Measurements from ENCODE around the gene TMEM190. TPM values are rescaled to one million over a fixed set of nuclear protein-coding genes. Genes with fewer than 3 reads are reported as not detected.
A peak's percentile ranks its signal among the peaks of the same experiment; 100 is the strongest.

The TMEM190 gene
- total and polyA plus RNA-seq, 2 of the 8 experiments (the other 6 are each of a cell fraction or from before 2014, with no cell fraction given): 1.6 TPM; not detected in 1

DNA sequence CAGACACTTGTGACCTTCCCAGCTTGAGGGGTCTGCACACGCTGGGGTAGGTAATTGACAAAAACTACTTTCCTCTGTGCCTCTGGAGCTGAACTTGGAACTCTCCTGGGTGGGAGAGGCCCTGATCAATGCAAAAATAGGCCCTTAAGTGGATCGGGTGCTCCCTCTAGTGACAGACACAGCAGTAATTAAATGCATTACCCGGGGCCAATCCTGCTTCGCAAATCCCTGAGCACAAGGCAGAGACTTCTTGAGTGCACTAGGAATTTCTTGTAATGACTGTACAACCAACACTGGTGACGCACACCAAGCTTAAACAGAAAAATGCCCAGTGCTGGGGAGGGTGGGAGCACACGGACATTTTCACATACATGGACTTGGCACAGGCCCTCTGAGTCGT is 41.6 kb downstream of the TMEM190 start:
- CTCF ChIA-PET (ENCODE audit: partially characterized antibody): interaction anchor here (0.6 to 4.3 kb wide), 51 partner anchors 9 to 943 kb away, joined by 3 to 17 read pairs (median 4); partner anchors contain the start of genes PPP6R1, RPL28 and SHISA7
- H3K18ac ChIP-seq (ENCODE audit: extremely low read depth, low read length): no peak overlapping the region

More for the DNA sequence above, 41.6 kb downstream of the TMEM190 start:
- no peak overlapping the region for H2AK5ac ChIP-seq (ENCODE audit: low read depth, low read length)
- no peak overlapping the region for H4K8ac ChIP-seq (ENCODE audit: extremely low read depth, insufficient read depth, low read length)
- no peak overlapping the region for H3K9ac ChIP-seq (replicated peaks in 1 of 4; ENCODE audit: extremely low read depth in 1 of 4, low read depth in 3 of 4, low read length in 3 of 4)
- H3K27me3 ChIP-seq (replicated peaks in 1 of 4; ENCODE audit: control insufficient read depth in 3 of 4, extremely low read depth in 1 of 4, insufficient read depth in 3 of 4, low read length in 3 of 4): peaks cover 0 to 9% (median 2%) of the 10 kb centered on the region in 4 experiments; a peak in 2 of 7 replicates
- no peak overlapping the region for H3K4me2 ChIP-seq (ENCODE audit: insufficient read depth in 1 of 2, low read depth in 2 of 2, low read length in 2 of 2)
- H3K79me1 ChIP-seq (ENCODE audit: low read depth, low read length): no peaks in the 10 kb centered on the region
- no peak overlapping the region for H3K23ac ChIP-seq (ENCODE audit: insufficient read length)
- no peak overlapping the region for H2BK12ac ChIP-seq (ENCODE audit: low read depth, low read length)
- H4K5ac ChIP-seq (ENCODE audit: insufficient read length, low read depth, low read length): no peak overlapping the region
- no peak overlapping the region for H3K4me3 ChIP-seq (ENCODE audit: extremely low read depth in 1 of 4, insufficient read depth in 2 of 4, low read depth in 3 of 4, low read length in 4 of 4)
- H3K14ac ChIP-seq (ENCODE audit: insufficient read length): no peak overlapping the region
- no peak overlapping the region for H3K56ac ChIP-seq (replicated peaks; ENCODE audit: insufficient read length, low read depth, low read length)
- DNase-seq (ENCODE audit: low read depth in 1 of 2, low spot score in 2 of 2) (peak; percentile 41 to 71), FAIRE-seq (peak; percentile 91)
- H4K91ac ChIP-seq (replicated peaks; ENCODE audit: insufficient read length, low read length): no peak overlapping the region
- H3K23me2 ChIP-seq (ENCODE audit: low read depth, low read length): no peaks in the 10 kb centered on the region
- peaks cover 0 to 2% (median 0%) of the 10 kb centered on the region in 4 experiments; a peak in 1 of 7 replicates for H3K4me1 ChIP-seq (replicated peaks in 1 of 4; ENCODE audit: control insufficient read depth in 3 of 4, insufficient read depth in 4 of 4, low read length in 3 of 4)
- peak overlapping the region; percentile 92 for H2AFZ ChIP-seq (ENCODE audit: low read length)
- no peak overlapping the region for H2BK20ac ChIP-seq (ENCODE audit: low read length)
- POLR2A ChIA-PET (ENCODE audit: partially characterized antibody): interaction anchor here (3.1 to 34.6 kb wide), 2 partner anchors 9 to 23 kb away, joined by 12 to 874 read pairs; partner anchors contain the start of genes RPL28, TMEM238 and UBE2S
- no peaks in the 10 kb centered on the region; a peak in 1 of 4 replicates for H3K9me3 ChIP-seq (ENCODE audit: insufficient read depth in 2 of 2, low read depth in 1 of 2, low read length in 1 of 2)
- H4K20me1 ChIP-seq (replicated peaks in 1 of 2; ENCODE audit: control insufficient read depth in 1 of 2, insufficient read depth in 2 of 2, low read length in 2 of 2): no peaks in the 10 kb centered on the region
- H2BK120ac ChIP-seq (replicated peaks; ENCODE audit: low read depth, low read length): no peak overlapping the region
- 27% methylated on average over 7 of the region's 7 CpGs; no CpG with 5 or more reads in 1 of the 2 experiments for WGBS, 2 experiments (ENCODE audit: extremely low coverage in 1 of 2, insufficient coverage in 1 of 2, insufficient read length in 1 of 2, insufficient replicate concordance in 2 of 2, low coverage in 1 of 2, low lambda C conversion rate in 2 of 2, missing lambda C conversion rate in 1 of 2)
- TF ChIP-seq SP2 (IDR thresholded peaks at IDR 0.05; ENCODE audit: low read length) (no peak), TCF12 (IDR thresholded peaks at IDR 0.05; ENCODE audit: low read depth, low read length) (no peak), RAD21 (IDR thresholded peaks at IDR 0.05 in 1 of 2, conservative IDR thresholded peaks at IDR 0.05 in 1 of 2; ENCODE audit: low read depth in 2 of 2, low read length in 2 of 2) (peak; percentile 93 to 97)
- TF ChIP-seq, protein P1, sequence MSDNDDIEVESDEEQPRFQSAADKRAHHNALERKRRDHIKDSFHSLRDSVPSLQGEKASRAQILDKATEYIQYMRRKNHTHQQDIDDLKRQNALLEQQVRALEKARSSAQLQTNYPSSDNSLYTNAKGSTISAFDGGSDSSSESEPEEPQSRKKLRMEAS (IDR thresholded peaks at IDR 0.05): peak; percentile 84
- TF ChIP-seq, protein P2, sequence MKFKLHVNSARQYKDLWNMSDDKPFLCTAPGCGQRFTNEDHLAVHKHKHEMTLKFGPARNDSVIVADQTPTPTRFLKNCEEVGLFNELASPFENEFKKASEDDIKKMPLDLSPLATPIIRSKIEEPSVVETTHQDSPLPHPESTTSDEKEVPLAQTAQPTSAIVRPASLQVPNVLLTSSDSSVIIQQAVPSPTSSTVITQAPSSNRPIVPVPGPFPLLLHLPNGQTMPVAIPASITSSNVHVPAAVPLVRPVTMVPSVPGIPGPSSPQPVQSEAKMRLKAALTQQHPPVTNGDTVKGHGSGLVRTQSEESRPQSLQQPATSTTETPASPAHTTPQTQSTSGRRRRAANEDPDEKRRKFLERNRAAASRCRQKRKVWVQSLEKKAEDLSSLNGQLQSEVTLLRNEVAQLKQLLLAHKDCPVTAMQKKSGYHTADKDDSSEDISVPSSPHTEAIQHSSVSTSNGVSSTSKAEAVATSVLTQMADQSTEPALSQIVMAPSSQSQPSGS (IDR thresholded peaks at IDR 0.05; ENCODE audit: low read length): no peak
- TF ChIP-seq, protein P3, sequence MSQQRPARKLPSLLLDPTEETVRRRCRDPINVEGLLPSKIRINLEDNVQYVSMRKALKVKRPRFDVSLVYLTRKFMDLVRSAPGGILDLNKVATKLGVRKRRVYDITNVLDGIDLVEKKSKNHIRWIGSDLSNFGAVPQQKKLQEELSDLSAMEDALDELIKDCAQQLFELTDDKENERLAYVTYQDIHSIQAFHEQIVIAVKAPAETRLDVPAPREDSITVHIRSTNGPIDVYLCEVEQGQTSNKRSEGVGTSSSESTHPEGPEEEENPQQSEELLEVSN (IDR thresholded peaks at IDR 0.05): peak; percentile 79
- TF ChIP-seq, protein P4, sequence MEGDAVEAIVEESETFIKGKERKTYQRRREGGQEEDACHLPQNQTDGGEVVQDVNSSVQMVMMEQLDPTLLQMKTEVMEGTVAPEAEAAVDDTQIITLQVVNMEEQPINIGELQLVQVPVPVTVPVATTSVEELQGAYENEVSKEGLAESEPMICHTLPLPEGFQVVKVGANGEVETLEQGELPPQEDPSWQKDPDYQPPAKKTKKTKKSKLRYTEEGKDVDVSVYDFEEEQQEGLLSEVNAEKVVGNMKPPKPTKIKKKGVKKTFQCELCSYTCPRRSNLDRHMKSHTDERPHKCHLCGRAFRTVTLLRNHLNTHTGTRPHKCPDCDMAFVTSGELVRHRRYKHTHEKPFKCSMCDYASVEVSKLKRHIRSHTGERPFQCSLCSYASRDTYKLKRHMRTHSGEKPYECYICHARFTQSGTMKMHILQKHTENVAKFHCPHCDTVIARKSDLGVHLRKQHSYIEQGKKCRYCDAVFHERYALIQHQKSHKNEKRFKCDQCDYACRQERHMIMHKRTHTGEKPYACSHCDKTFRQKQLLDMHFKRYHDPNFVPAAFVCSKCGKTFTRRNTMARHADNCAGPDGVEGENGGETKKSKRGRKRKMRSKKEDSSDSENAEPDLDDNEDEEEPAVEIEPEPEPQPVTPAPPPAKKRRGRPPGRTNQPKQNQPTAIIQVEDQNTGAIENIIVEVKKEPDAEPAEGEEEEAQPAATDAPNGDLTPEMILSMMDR (IDR thresholded peaks at IDR 0.05; ENCODE audit: control extremely low read depth in 1 of 3, insufficient read depth in 1 of 3, low read depth in 1 of 3, low read length in 3 of 3): peak; percentile 45 to 85 (median 72)
- no peak overlapping the region for H3K27ac ChIP-seq (ENCODE audit: low read depth, low read length)
- H3K79me2 ChIP-seq (ENCODE audit: control insufficient read depth in 1 of 2, insufficient read depth in 2 of 2, low read length in 2 of 2): no peaks in the 10 kb centered on the region
- no peak overlapping the region for H2BK15ac ChIP-seq (ENCODE audit: low read length)
- no peaks in the 10 kb centered on the region for H3K36me3 ChIP-seq (ENCODE audit: control insufficient read depth in 2 of 4, insufficient read depth in 4 of 4, low read length in 3 of 4)
- no peak overlapping the region for H2BK5ac ChIP-seq (ENCODE audit: low read depth, low read length)
- H3K4ac ChIP-seq (replicated peaks; ENCODE audit: insufficient read length, low read depth, low read length): no peak overlapping the region
